ENCODE measurements around the gene ERCC1. TPM values are rescaled to one million over a fixed set of nuclear protein-coding genes. Genes with fewer than 3 reads are reported as not detected.

ERCC1 gene
- total RNA-seq, 1 donor, result 96.3 TPM

DNA sequence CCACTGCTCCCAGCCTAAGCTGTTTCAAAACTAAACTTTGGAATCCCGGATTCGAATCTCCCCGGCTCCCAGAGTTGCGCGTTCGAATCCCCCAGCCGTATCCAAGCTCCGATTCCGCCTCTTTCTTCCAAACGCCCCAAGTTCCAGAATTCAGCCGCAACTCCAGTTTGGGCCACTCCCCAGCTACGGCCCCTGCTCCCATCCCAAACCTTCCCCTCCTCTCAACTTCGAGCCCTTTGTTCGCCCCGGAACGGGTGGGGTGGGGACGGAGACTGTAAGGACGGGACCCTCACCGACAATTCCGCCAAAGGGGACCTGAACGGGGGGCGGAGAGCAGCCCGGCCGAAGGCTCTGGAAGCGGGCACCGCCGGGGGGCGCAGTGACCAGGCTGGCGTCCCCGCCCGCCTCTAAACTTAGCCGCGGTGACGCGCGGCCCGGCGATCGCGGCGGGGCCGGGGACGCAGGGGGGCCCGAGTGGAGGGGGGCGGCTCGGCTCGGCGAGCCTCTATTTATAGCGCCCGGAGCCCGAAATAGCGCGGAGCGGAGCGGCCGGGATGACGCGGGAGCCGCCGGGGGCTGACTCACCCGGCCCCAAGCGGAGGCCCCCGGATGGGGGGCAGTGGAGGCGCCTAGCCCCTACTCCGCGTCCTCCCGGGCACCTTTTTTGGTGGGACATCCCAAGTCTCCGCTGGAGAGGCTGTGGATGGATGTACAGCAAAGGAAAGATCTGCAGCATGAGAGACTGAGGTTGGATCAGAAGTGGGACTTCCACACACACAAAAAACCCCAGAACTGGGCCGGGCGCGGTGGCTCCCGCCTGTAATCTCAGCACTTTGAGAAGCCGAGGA, 4.9 kb upstream of the ERCC1 start:
- H3K79me2 ChIP-seq (ENCODE audit: insufficient read depth, low read length), result peaks cover 2% of the 10 kb centered on the region
- DNase-seq (ENCODE audit: insufficient read length, low spot score, missing footprints), result peak; percentile 92
- H4K20me1 ChIP-seq (ENCODE audit: insufficient read depth, low read length), result no peaks in the 10 kb centered on the region
- peak overlapping the region; percentile 89 for H3K4me2 ChIP-seq (ENCODE audit: insufficient read depth, low read length)
- H3K27ac ChIP-seq (ENCODE audit: low read depth, low read length), result peak overlapping the region; percentile 94
- no peaks in the 10 kb centered on the region for H3K36me3 ChIP-seq (ENCODE audit: insufficient read depth, low read length)
- H3K4me3 ChIP-seq (ENCODE audit: insufficient read depth, low read length), result peak overlapping the region; percentile 82
- H3K9me3 ChIP-seq (ENCODE audit: low read depth, low read length), result no peaks in the 10 kb centered on the region
- peak overlapping the region; percentile 78 for H2AFZ ChIP-seq (ENCODE audit: low read length)
- peaks cover 31% of the 10 kb centered on the region for H3K4me1 ChIP-seq (ENCODE audit: insufficient read depth, low read length)
- no peaks in the 10 kb centered on the region for H3K27me3 ChIP-seq (ENCODE audit: insufficient read depth, low read length)
- TF ChIP-seq, protein P1, sequence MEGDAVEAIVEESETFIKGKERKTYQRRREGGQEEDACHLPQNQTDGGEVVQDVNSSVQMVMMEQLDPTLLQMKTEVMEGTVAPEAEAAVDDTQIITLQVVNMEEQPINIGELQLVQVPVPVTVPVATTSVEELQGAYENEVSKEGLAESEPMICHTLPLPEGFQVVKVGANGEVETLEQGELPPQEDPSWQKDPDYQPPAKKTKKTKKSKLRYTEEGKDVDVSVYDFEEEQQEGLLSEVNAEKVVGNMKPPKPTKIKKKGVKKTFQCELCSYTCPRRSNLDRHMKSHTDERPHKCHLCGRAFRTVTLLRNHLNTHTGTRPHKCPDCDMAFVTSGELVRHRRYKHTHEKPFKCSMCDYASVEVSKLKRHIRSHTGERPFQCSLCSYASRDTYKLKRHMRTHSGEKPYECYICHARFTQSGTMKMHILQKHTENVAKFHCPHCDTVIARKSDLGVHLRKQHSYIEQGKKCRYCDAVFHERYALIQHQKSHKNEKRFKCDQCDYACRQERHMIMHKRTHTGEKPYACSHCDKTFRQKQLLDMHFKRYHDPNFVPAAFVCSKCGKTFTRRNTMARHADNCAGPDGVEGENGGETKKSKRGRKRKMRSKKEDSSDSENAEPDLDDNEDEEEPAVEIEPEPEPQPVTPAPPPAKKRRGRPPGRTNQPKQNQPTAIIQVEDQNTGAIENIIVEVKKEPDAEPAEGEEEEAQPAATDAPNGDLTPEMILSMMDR (IDR thresholded peaks at IDR 0.05; ENCODE audit: extremely low read depth, low read depth, low read length), result peak; percentile 36

- Histone ChIP-seq H3K27me3 (ENCODE audit: insufficient read depth, low read length) (no peaks in the 10 kb centered on the region), H3K4me3 (ENCODE audit: insufficient read depth, low read length) (peak overlapping the region; percentile 92), H2AFZ (ENCODE audit: low read length) (peak overlapping the region; percentile 78), H3K9me3 (ENCODE audit: low read depth, low read length) (no peaks in the 10 kb centered on the region), H3K4me2 (ENCODE audit: insufficient read depth, low read length) (peak overlapping the region; percentile 84), H3K4me1 (ENCODE audit: insufficient read depth, low read length) (peaks cover 42% of the 10 kb centered on the region), H3K36me3 (ENCODE audit: insufficient read depth, low read length) (peaks cover 10% of the 10 kb centered on the region), H4K20me1 (ENCODE audit: insufficient read depth, low read length) (peaks cover 4% of the 10 kb centered on the region), H3K79me2 (ENCODE audit: insufficient read depth, low read length) (peaks cover 35% of the 10 kb centered on the region), H3K27ac (ENCODE audit: low read depth, low read length) (peak overlapping the region; percentile 98)
- TF ChIP-seq, protein P1 (IDR thresholded peaks at IDR 0.05; ENCODE audit: extremely low read depth, low read depth, low read length), result no peak
- peak; percentile 97 for DNase-seq (ENCODE audit: insufficient read length, low spot score, missing footprints)
These were observed 708 bp upstream of the ERCC1 start for GRCh38 chr19:45424191-45425058.

DNA sequence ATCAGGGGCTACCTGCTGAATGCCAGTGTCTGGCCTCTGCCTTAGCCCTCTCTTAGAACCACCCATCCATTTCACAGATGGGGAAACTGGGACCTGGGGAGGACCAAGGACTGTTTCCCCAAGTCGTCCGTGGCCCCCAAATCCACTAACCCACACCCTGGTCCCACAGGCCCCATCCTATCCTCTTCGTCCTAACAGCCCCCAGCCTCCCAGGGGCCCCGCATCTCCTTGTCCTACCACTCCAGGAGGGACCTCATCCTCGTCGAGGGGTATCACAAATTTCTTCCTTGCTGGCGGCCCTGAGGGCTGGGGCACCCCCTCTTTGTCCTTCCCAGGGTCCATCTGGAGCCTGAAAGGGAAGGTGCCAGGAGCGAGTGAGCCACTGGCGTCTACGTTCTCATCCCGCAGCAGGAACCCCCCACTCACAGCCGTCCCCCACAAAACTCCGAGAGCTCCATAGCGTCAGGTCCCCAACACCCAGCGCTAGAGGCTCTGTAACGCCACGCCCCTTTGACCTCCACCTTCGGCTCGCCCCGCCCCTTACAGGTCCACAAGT, 606 bp downstream of the ERCC1 start:
- no peaks in the 10 kb centered on the region for H3K9me3 ChIP-seq (ENCODE audit: low read depth, low read length)
- peak; percentile 78 for DNase-seq (ENCODE audit: insufficient read length, low spot score, missing footprints)
- peak overlapping the region; percentile 92 for H3K4me3 ChIP-seq (ENCODE audit: insufficient read depth, low read length)
- TF ChIP-seq, protein P1 (IDR thresholded peaks at IDR 0.05; ENCODE audit: extremely low read depth, low read depth, low read length), result no peak
- peaks cover 4% of the 10 kb centered on the region for H4K20me1 ChIP-seq (ENCODE audit: insufficient read depth, low read length)
- peaks cover 33% of the 10 kb centered on the region for H3K4me1 ChIP-seq (ENCODE audit: insufficient read depth, low read length)
- peaks cover 21% of the 10 kb centered on the region for H3K36me3 ChIP-seq (ENCODE audit: insufficient read depth, low read length)
- no peaks in the 10 kb centered on the region for H3K27me3 ChIP-seq (ENCODE audit: insufficient read depth, low read length)
- peak overlapping the region; percentile 70 for H2AFZ ChIP-seq (ENCODE audit: low read length)
- peak overlapping the region; percentile 98 for H3K27ac ChIP-seq (ENCODE audit: low read depth, low read length)
- H3K79me2 ChIP-seq (ENCODE audit: insufficient read depth, low read length), result peaks cover 44% of the 10 kb centered on the region
- peak overlapping the region; percentile 84 for H3K4me2 ChIP-seq (ENCODE audit: insufficient read depth, low read length)
